ENCODE results near the gene SPTLC3. TPM values are rescaled to one million over a fixed set of nuclear protein-coding genes. Genes with fewer than 3 reads are reported as not detected.

SPTLC3 gene
- polyA plus RNA-seq, 4 donors = 4.3 to 60.2 (median 5.8) TPM

GRCh38 chr20:13165203-13165602 lies 156.4 kb downstream of the SPTLC3 start:
- no peaks in the 10 kb centered on the region for H3K9me3 ChIP-seq (ENCODE audit: control insufficient read depth in 2 of 2, insufficient read depth in 1 of 2, low read depth in 1 of 2, low read length in 1 of 2)
- no peak overlapping the region for H3K4me3 ChIP-seq (ENCODE audit: low read depth in 1 of 3, low read length in 3 of 3)
- no peak for DNase-seq
- FAIRE-seq = no peak
- H3K36me3 ChIP-seq (ENCODE audit: control insufficient read depth in 3 of 3, insufficient read depth in 2 of 3, low read depth in 1 of 3, low read length in 3 of 3) = peaks cover 0 to 15% (median 8%) of the 10 kb centered on the region in 3 donors
- 71 to 87% (median 80%) methylated on average over 4 of the region's 4 CpGs for WGBS, 3 donors
- H3K4me1 ChIP-seq (ENCODE audit: control insufficient read depth in 3 of 3, insufficient read depth in 2 of 3, low read depth in 1 of 3, low read length in 2 of 3) = no peaks in the 10 kb centered on the region
- no peaks in the 10 kb centered on the region for H3K27me3 ChIP-seq (ENCODE audit: control insufficient read depth in 3 of 3, insufficient read depth in 3 of 3, low read length in 3 of 3)
- no peak overlapping the region for H3K27ac ChIP-seq (ENCODE audit: low read depth in 1 of 3, low read length in 2 of 3)

GRCh38 chr20:13166011-13166410 lies 157.2 kb downstream of the SPTLC3 start:
- H3K27me3 ChIP-seq (ENCODE audit: control insufficient read depth in 3 of 3, insufficient read depth in 3 of 3, low read length in 3 of 3) = peaks cover 0 to 3% (median 0%) of the 10 kb centered on the region in 3 donors
- no peaks in the 10 kb centered on the region for H3K4me1 ChIP-seq (ENCODE audit: control insufficient read depth in 3 of 3, insufficient read depth in 2 of 3, low read depth in 1 of 3, low read length in 2 of 3)
- peaks cover 0 to 9% (median 8%) of the 10 kb centered on the region in 3 donors for H3K36me3 ChIP-seq (ENCODE audit: control insufficient read depth in 3 of 3, insufficient read depth in 2 of 3, low read depth in 1 of 3, low read length in 3 of 3)
- no peaks in the 10 kb centered on the region for H3K9me3 ChIP-seq (ENCODE audit: control insufficient read depth in 2 of 2, insufficient read depth in 1 of 2, low read depth in 1 of 2, low read length in 1 of 2)
- WGBS, 3 donors = 82 to 92% (median 91%) methylated on average over 5 of the region's 5 CpGs
- FAIRE-seq (no peak), DNase-seq (no peak)
- no peak overlapping the region for H3K27ac ChIP-seq (ENCODE audit: low read depth in 1 of 3, low read length in 2 of 3)
- H3K4me3 ChIP-seq (ENCODE audit: low read depth in 1 of 3, low read length in 3 of 3) = no peak overlapping the region

GRCh38 chr20:13166437-13166836 lies 157.7 kb downstream of the SPTLC3 start:
- Histone ChIP-seq H3K4me1 (ENCODE audit: control insufficient read depth in 3 of 3, insufficient read depth in 2 of 3, low read depth in 1 of 3, low read length in 2 of 3) (no peaks in the 10 kb centered on the region), H3K4me3 (ENCODE audit: low read depth in 1 of 3, low read length in 3 of 3) (no peak overlapping the region), H3K36me3 (ENCODE audit: control insufficient read depth in 3 of 3, insufficient read depth in 2 of 3, low read depth in 1 of 3, low read length in 3 of 3) (peaks cover 0 to 9% (median 6%) of the 10 kb centered on the region in 3 donors), H3K9me3 (ENCODE audit: control insufficient read depth in 2 of 2, insufficient read depth in 1 of 2, low read depth in 1 of 2, low read length in 1 of 2) (no peaks in the 10 kb centered on the region), H3K27me3 (ENCODE audit: control insufficient read depth in 3 of 3, insufficient read depth in 3 of 3, low read length in 3 of 3) (peaks cover 0 to 3% (median 0%) of the 10 kb centered on the region in 3 donors), H3K27ac (ENCODE audit: low read depth in 1 of 3, low read length in 2 of 3) (no peak overlapping the region)
- DNase-seq = no peak
- 89 to 95% (median 90%) methylated on average over 3 of the region's 3 CpGs for WGBS, 3 donors
- FAIRE-seq = no peak

GRCh38 chr20:13169086-13169485 lies 160.3 kb downstream of the SPTLC3 start:
- Histone ChIP-seq H3K27me3 (ENCODE audit: control insufficient read depth in 3 of 3, insufficient read depth in 3 of 3, low read length in 3 of 3) (peaks cover 0 to 3% (median 0%) of the 10 kb centered on the region in 3 donors), H3K4me1 (ENCODE audit: control insufficient read depth in 3 of 3, insufficient read depth in 2 of 3, low read depth in 1 of 3, low read length in 2 of 3) (no peaks in the 10 kb centered on the region), H3K36me3 (ENCODE audit: control insufficient read depth in 3 of 3, insufficient read depth in 2 of 3, low read depth in 1 of 3, low read length in 3 of 3) (peaks cover 0 to 3% (median 3%) of the 10 kb centered on the region in 3 donors), H3K4me3 (ENCODE audit: low read depth in 1 of 3, low read length in 3 of 3) (no peak overlapping the region), H3K27ac (ENCODE audit: low read depth in 1 of 3, low read length in 2 of 3) (no peak overlapping the region), H3K9me3 (ENCODE audit: control insufficient read depth in 2 of 2, insufficient read depth in 1 of 2, low read depth in 1 of 2, low read length in 1 of 2) (no peaks in the 10 kb centered on the region)
- DNase-seq (no peak), FAIRE-seq (no peak)
- 78 to 85% (median 85%) methylated on average over 1 of the region's 1 CpG for WGBS, 3 donors

GRCh38 chr20:13170771-13171170 lies 162.0 kb downstream of the SPTLC3 start:
- 81 to 93% (median 91%) methylated on average over 3 of the region's 3 CpGs for WGBS, 3 donors
- FAIRE-seq = no peak

GRCh38 chr20:13173201-13173600 lies 164.4 kb downstream of the SPTLC3 start:
- no peak for DNase-seq
- H3K4me1 ChIP-seq (ENCODE audit: control insufficient read depth in 3 of 3, insufficient read depth in 2 of 3, low read depth in 1 of 3, low read length in 2 of 3) = no peaks in the 10 kb centered on the region
- 76 to 95% (median 87%) methylated on average over 2 of the region's 2 CpGs for WGBS, 3 donors
- H3K4me3 ChIP-seq (ENCODE audit: low read depth in 1 of 3, low read length in 3 of 3) = no peak overlapping the region
- H3K27ac ChIP-seq (ENCODE audit: low read depth in 1 of 3, low read length in 2 of 3) = no peak overlapping the region
- H3K9me3 ChIP-seq (ENCODE audit: control insufficient read depth in 2 of 2, insufficient read depth in 1 of 2, low read depth in 1 of 2, low read length in 1 of 2) = peaks cover 0 to 3% of the 10 kb centered on the region in 2 donors
- FAIRE-seq = no peak
- peaks cover 0 to 1% (median 0%) of the 10 kb centered on the region in 3 donors for H3K36me3 ChIP-seq (ENCODE audit: control insufficient read depth in 3 of 3, insufficient read depth in 2 of 3, low read depth in 1 of 3, low read length in 3 of 3)
- H3K27me3 ChIP-seq (ENCODE audit: control insufficient read depth in 3 of 3, insufficient read depth in 3 of 3, low read length in 3 of 3) = peaks cover 0 to 3% (median 0%) of the 10 kb centered on the region in 3 donors

More at GRCh38 chr20:13170771-13171170, 162.0 kb downstream of the SPTLC3 start:
- H3K27ac ChIP-seq (ENCODE audit: low read depth in 1 of 3, low read length in 2 of 3) = no peak overlapping the region
- no peak overlapping the region for H3K4me3 ChIP-seq (ENCODE audit: low read depth in 1 of 3, low read length in 3 of 3)
- H3K27me3 ChIP-seq (ENCODE audit: control insufficient read depth in 3 of 3, insufficient read depth in 3 of 3, low read length in 3 of 3) = peaks cover 0 to 3% (median 0%) of the 10 kb centered on the region in 3 donors
- no peaks in the 10 kb centered on the region for H3K9me3 ChIP-seq (ENCODE audit: control insufficient read depth in 2 of 2, insufficient read depth in 1 of 2, low read depth in 1 of 2, low read length in 1 of 2)
- no peak for DNase-seq
- no peaks in the 10 kb centered on the region for H3K4me1 ChIP-seq (ENCODE audit: control insufficient read depth in 3 of 3, insufficient read depth in 2 of 3, low read depth in 1 of 3, low read length in 2 of 3)
- H3K36me3 ChIP-seq (ENCODE audit: control insufficient read depth in 3 of 3, insufficient read depth in 2 of 3, low read depth in 1 of 3, low read length in 3 of 3) = peaks cover 0 to 3% (median 0%) of the 10 kb centered on the region in 3 donors

GRCh38 chr20:13174402-13174801 lies 165.6 kb downstream of the SPTLC3 start:
- WGBS, 3 donors = 87 to 89% (median 88%) methylated on average over 9 of the region's 9 CpGs
- DNase-seq (no peak), FAIRE-seq (no peak)
- Histone ChIP-seq H3K4me1 (ENCODE audit: control insufficient read depth in 3 of 3, insufficient read depth in 2 of 3, low read depth in 1 of 3, low read length in 2 of 3) (no peaks in the 10 kb centered on the region), H3K27me3 (ENCODE audit: control insufficient read depth in 3 of 3, insufficient read depth in 3 of 3, low read length in 3 of 3) (peaks cover 0 to 3% (median 0%) of the 10 kb centered on the region in 3 donors), H3K9me3 (ENCODE audit: control insufficient read depth in 2 of 2, insufficient read depth in 1 of 2, low read depth in 1 of 2, low read length in 1 of 2) (peaks cover 0 to 3% of the 10 kb centered on the region in 2 donors), H3K36me3 (ENCODE audit: control insufficient read depth in 3 of 3, insufficient read depth in 2 of 3, low read depth in 1 of 3, low read length in 3 of 3) (no peaks in the 10 kb centered on the region), H3K4me3 (ENCODE audit: low read depth in 1 of 3, low read length in 3 of 3) (no peak overlapping the region), H3K27ac (ENCODE audit: low read depth in 1 of 3, low read length in 2 of 3) (no peak overlapping the region)

GRCh38 chr20:13180986-13181889 lies 172.5 kb downstream of the SPTLC3 start:
- no peak for FAIRE-seq
- Histone ChIP-seq H3K9me3 (ENCODE audit: control insufficient read depth in 2 of 2, insufficient read depth in 1 of 2, low read depth in 1 of 2, low read length in 1 of 2) (peaks cover 0 to 9% of the 10 kb centered on the region in 2 donors), H3K4me3 (ENCODE audit: low read depth in 1 of 3, low read length in 3 of 3) (no peak overlapping the region), H3K27me3 (ENCODE audit: control insufficient read depth in 3 of 3, insufficient read depth in 3 of 3, low read length in 3 of 3) (no peaks in the 10 kb centered on the region), H3K36me3 (ENCODE audit: control insufficient read depth in 3 of 3, insufficient read depth in 2 of 3, low read depth in 1 of 3, low read length in 3 of 3) (no peaks in the 10 kb centered on the region), H3K27ac (ENCODE audit: low read depth in 1 of 3, low read length in 2 of 3) (no peak overlapping the region), H3K4me1 (ENCODE audit: control insufficient read depth in 3 of 3, insufficient read depth in 2 of 3, low read depth in 1 of 3, low read length in 2 of 3) (no peaks in the 10 kb centered on the region)
- no peak for DNase-seq
- 58 to 75% (median 61%) methylated on average over 7 of the region's 7 CpGs for WGBS, 3 donors
